ENCODE results near the gene ANKRD17. TPM values are rescaled to one million over a fixed set of nuclear protein-coding genes. Genes with fewer than 3 reads are reported as not detected.
A peak's percentile ranks its signal among the peaks of the same experiment; 100 is the strongest.

Gene ANKRD17
- polyA plus RNA-seq, 1 donor from 2014 or later: 30.4 TPM

- Histone ChIP-seq H2AFZ (ENCODE audit: low read depth, low read length) (peak overlapping the region; percentile 92), H3K9ac (ENCODE audit: low read length) (peak overlapping the region; percentile 95)
- TF ChIP-seq MXI1 (conservative IDR thresholded peaks at IDR 0.05; ENCODE audit: poor library complexity, severe bottlenecking) (no peak), EP300 (conservative IDR thresholded peaks at IDR 0.05; ENCODE audit: poor library complexity, severe bottlenecking) (no peak), SMC3 (conservative IDR thresholded peaks at IDR 0.05; ENCODE audit: poor library complexity) (no peak), REST (IDR thresholded peaks at IDR 0.05; ENCODE audit: borderline replicate concordance) (no peak)
These were observed 1.0 kb upstream of the ANKRD17 start for GRCh38 chr4:73259571-73260090.

GRCh38 chr4:73258436-73258685 lies 237 bp downstream of the ANKRD17 start:
- peaks cover 6% of the 10 kb centered on the region for H3F3A ChIP-seq (ENCODE audit: insufficient read depth, low read length, poor library complexity, severe bottlenecking)
- H3K9me3 ChIP-seq (ENCODE audit: low read length): no peaks in the 10 kb centered on the region
- peak overlapping the region; percentile 95 for H3K9ac ChIP-seq (ENCODE audit: low read length)
- peak overlapping the region; percentile 99 for H3K27ac ChIP-seq (ENCODE audit: low read length)
- peaks cover 15% of the 10 kb centered on the region for H4K20me1 ChIP-seq (ENCODE audit: insufficient read depth)
- H2AFZ ChIP-seq (ENCODE audit: low read depth, low read length): peak overlapping the region; percentile 92
- no peaks in the 10 kb centered on the region for H3K27me3 ChIP-seq (ENCODE audit: insufficient read depth, low read depth, low read length)
- H3K4me3 ChIP-seq (ENCODE audit: low read length): peak overlapping the region; percentile 83
- no peaks in the 10 kb centered on the region for H3K9me2 ChIP-seq (ENCODE audit: insufficient read depth, low read length)
- peaks cover under 1% of the 10 kb centered on the region for H3K36me3 ChIP-seq (ENCODE audit: insufficient read depth, low read length)
- no peak overlapping the region for H3K4me2 ChIP-seq (ENCODE audit: low read length)
- TF ChIP-seq SMC3 (conservative IDR thresholded peaks at IDR 0.05; ENCODE audit: poor library complexity) (peak; percentile 23), CTCF (IDR thresholded peaks at IDR 0.05; ENCODE audit: poor library complexity, severe bottlenecking) (peak; percentile 61), MXI1 (conservative IDR thresholded peaks at IDR 0.05; ENCODE audit: poor library complexity, severe bottlenecking) (no peak)
- peaks cover 58% of the 10 kb centered on the region for H3K79me2 ChIP-seq (replicated peaks; ENCODE audit: insufficient read depth, low read length)

More at GRCh38 chr4:73259571-73260090, 1.0 kb upstream of the ANKRD17 start:
- no peaks in the 10 kb centered on the region for H3K27me3 ChIP-seq (ENCODE audit: insufficient read depth, low read depth, low read length)
- peak overlapping the region; percentile 83 for H3K4me3 ChIP-seq (ENCODE audit: low read length)
- no peaks in the 10 kb centered on the region for H3K9me3 ChIP-seq (ENCODE audit: low read length)
- H3K36me3 ChIP-seq (ENCODE audit: insufficient read depth, low read length): no peaks in the 10 kb centered on the region
- H3K79me2 ChIP-seq (replicated peaks; ENCODE audit: insufficient read depth, low read length): peaks cover 45% of the 10 kb centered on the region
- peaks cover 15% of the 10 kb centered on the region for H4K20me1 ChIP-seq (ENCODE audit: insufficient read depth)
- peak overlapping the region; percentile 90 for H3K4me2 ChIP-seq (ENCODE audit: low read length)
- peak overlapping the region; percentile 99 for H3K27ac ChIP-seq (ENCODE audit: low read length)
- peaks cover 6% of the 10 kb centered on the region for H3F3A ChIP-seq (ENCODE audit: insufficient read depth, low read length, poor library complexity, severe bottlenecking)
- no peaks in the 10 kb centered on the region for H3K9me2 ChIP-seq (ENCODE audit: insufficient read depth, low read length)

- H3K27ac ChIP-seq (ENCODE audit: low read length): peak overlapping the region; percentile 99
- H3K36me3 ChIP-seq (ENCODE audit: insufficient read depth, low read length): peaks cover 5% of the 10 kb centered on the region
- no peaks in the 10 kb centered on the region for H3K9me3 ChIP-seq (ENCODE audit: low read length)
- H2AFZ ChIP-seq (ENCODE audit: low read depth, low read length): peak overlapping the region; percentile 92
- H3K9me2 ChIP-seq (ENCODE audit: insufficient read depth, low read length): no peaks in the 10 kb centered on the region
- H4K20me1 ChIP-seq (ENCODE audit: insufficient read depth): peaks cover 15% of the 10 kb centered on the region
- peak overlapping the region; percentile 98 for H3K4me2 ChIP-seq (ENCODE audit: low read length)
- peak overlapping the region; percentile 95 for H3K9ac ChIP-seq (ENCODE audit: low read length)
- peaks cover 6% of the 10 kb centered on the region for H3F3A ChIP-seq (ENCODE audit: insufficient read depth, low read length, poor library complexity, severe bottlenecking)
- peak overlapping the region; percentile 83 for H3K4me3 ChIP-seq (ENCODE audit: low read length)
- H3K79me2 ChIP-seq (replicated peaks; ENCODE audit: insufficient read depth, low read length): peaks cover 63% of the 10 kb centered on the region
- no peaks in the 10 kb centered on the region for H3K27me3 ChIP-seq (ENCODE audit: insufficient read depth, low read depth, low read length)
- TF ChIP-seq CTCF (IDR thresholded peaks at IDR 0.05; ENCODE audit: poor library complexity, severe bottlenecking) (no peak), REST (IDR thresholded peaks at IDR 0.05; ENCODE audit: borderline replicate concordance) (no peak), EP300 (conservative IDR thresholded peaks at IDR 0.05; ENCODE audit: poor library complexity, severe bottlenecking) (no peak), TAF1 (IDR thresholded peaks at IDR 0.05; ENCODE audit: low read depth) (no peak), POLR2AphosphoS5 (IDR thresholded peaks at IDR 0.05) (no peak), RAD21 (conservative IDR thresholded peaks at IDR 0.05) (no peak), EZH2 (IDR thresholded peaks at IDR 0.05; ENCODE audit: borderline replicate concordance, insufficient read depth, low read length, poor library complexity, severe bottlenecking) (no peak), MXI1 (conservative IDR thresholded peaks at IDR 0.05; ENCODE audit: poor library complexity, severe bottlenecking) (no peak)
These were observed 755 bp downstream of the ANKRD17 start for GRCh38 chr4:73257651-73258435.
